Esophagus squamous epithelium (tissue), 5 donors: Measurements from ENCODE around the gene METTL1. TPM values are rescaled to one million over a fixed set of nuclear protein-coding genes. Genes with fewer than 3 reads are reported as not detected.

Source experiments
- DNase-seq: peaks from one replicate; lab custom pipeline; 2025; lab: John Stamatoyannopoulos, UW
- H3K27ac ChIP-seq, 4 donors: fragments of 200-600 bp; sonication (generic); one replicate each; pipeline ENCODE4 v1.5.1; 2016 to 2019; ENCODE audit warnings: mild to moderate bottlenecking in 1 of 4
- H3K27me3 ChIP-seq, 4 donors: fragments of 200-600 bp; sonication (generic); 1 replicate in 3 of 4; 2 replicates in 1 of 4; pipeline versions ENCODE4 v1.5.1 to v1.6.0; 2017 to 2021; ENCODE audit warnings: antibody characterized with exemption in 1 of 4
- H3K36me3 ChIP-seq, 3 donors: fragments of 200-600 bp; sonication (generic); one replicate each; pipeline ENCODE4 v1.5.1; 2016 to 2019
- H3K4me1 ChIP-seq, 3 donors: fragments of 200-600 bp; sonication (generic); one replicate each; pipeline ENCODE4 v1.5.1; 2017 to 2019
- H3K4me3 ChIP-seq, 4 donors: fragments of 200-600 bp; sonication (generic); 1 replicate in 3 of 4; 2 replicates in 1 of 4; pipeline ENCODE4 v1.5.1; 2016 to 2019; ENCODE audit warnings: mild to moderate bottlenecking in 2 of 4, moderate library complexity in 1 of 4
- H3K9me3 ChIP-seq, 3 donors: fragments of 200-600 bp; sonication (generic); one replicate each; pipeline ENCODE4 v1.5.1; 2016 to 2019
- CTCF ChIP-seq, 6 experiments: fragments of 450-650 bp in 4 of 6; fragments of 200-600 bp in 2 of 6; sonication (generic) in 2 of 6; IDR thresholded peaks; one replicate each; pipeline ENCODE4 v1.5.1; 2016 to 2019; ENCODE audit warnings: antibody characterized with exemption in 6 of 6, mild to moderate bottlenecking in 4 of 6, moderate library complexity in 4 of 6
- POLR2A ChIP-seq, 4 donors: fragments of 450-650 bp; IDR thresholded peaks; one replicate each; pipeline ENCODE4 v1.6.1; 2017; ENCODE audit warnings: antibody characterized with exemption in 4 of 4, mild to moderate bottlenecking in 4 of 4, moderate library complexity in 3 of 4
- WGBS, 2 donors: methylation state at CpG; one replicate each; pipeline ENCODE4 v1.1.5; 2018; 5-methylcytosine and 5-hydroxymethylcytosine counted together
- intact Hi-C: fragments of 100-400 bp; cut with DNase I; formaldehyde crosslinking; loops from one replicate; pipeline ENCODE4 v1.15.0; 2022
- total RNA-seq, 4 donors: library from RNA; depleted of rRNA; stranded (reverse); fragments of >200 nt; gene quantifications; one replicate each; pipeline ENCODE4 v1.1.0, GENCODE V29; 2016
- donor health status: DM: yes; HTN: yes; CAD: no.

Gene METTL1
- total RNA-seq, 4 donors from 2014 or later: 6.7 to 16.8 (median 11.8) TPM

- Histone ChIP-seq H3K27me3 (no peaks in the 10 kb centered on the region), H3K27ac (peak overlapping the region; percentile 48 to 86 (median 81)), H3K4me3 (peak overlapping the region; percentile 54 to 98 (median 79)), H3K4me1 (peaks cover 33 to 59% (median 37%) of the 10 kb centered on the region in 3 donors), H3K9me3 (no peaks in the 10 kb centered on the region), H3K36me3 (peaks cover 0 to 26% (median 0%) of the 10 kb centered on the region in 3 donors)
- WGBS, 2 donors: no CpG with 5 or more reads among the region's 34 CpGs
- no peak for TF ChIP-seq CTCF (IDR thresholded peaks at IDR 0.05)
- no peak for TF ChIP-seq POLR2A (IDR thresholded peaks at IDR 0.05)
- no peak for DNase-seq
- intact Hi-C loops: no loop called here
Observed at GRCh38 chr12:57755194-57755453, 16.8 kb downstream of the METTL1 start.

DNA sequence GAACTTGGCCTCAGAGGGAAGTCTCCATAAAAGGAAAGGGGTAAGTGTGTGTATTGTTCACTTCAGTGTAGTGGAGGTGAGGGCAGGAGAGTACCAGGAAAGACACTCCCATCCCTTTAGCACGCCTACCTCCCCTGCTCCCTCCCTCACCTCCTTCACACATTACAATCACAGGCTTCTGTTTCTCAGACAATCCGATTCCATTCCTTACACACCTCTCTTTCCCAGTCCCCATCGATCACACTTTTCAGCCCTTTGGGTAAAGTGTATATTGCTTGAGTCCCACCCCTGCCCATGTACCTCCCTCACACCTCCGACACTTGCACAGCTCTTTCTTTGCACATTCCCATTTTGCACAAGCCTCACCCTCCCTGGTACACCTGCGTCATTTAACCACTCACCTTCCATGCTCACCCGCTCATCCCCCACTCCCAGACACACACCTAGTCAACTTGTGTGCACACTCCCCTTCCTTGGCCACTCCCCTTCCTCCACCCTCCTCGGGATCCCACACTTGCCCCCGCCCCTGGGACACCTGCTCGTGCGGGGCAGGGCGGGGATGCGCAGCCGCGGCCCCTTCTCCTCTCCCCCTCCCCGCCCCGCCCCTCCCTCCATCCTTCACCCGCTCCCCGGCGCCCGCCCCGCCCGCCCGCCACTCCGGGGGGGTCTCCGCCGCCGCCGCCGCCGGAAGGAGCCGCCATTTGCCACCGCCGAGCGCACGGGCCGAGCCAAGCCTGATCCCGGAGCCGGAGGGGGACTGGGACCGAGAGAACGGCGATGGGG lies 17.3 kb downstream of the METTL1 start, which contains the start of gene MARCHF9:
MARCHF9 (plus strand) TSS at position 693 of the 783 bp plus-strand sequence. CDS start 426 bp downstream, outside the sequence.
- WGBS, 2 donors: 1 to 3% methylated on average over 9 to 11 of the region's 41 CpGs
- Histone ChIP-seq H3K36me3 (peaks cover 0 to 31% (median 0%) of the 10 kb centered on the region in 3 donors), H3K27ac (peak within 1 kb of the TSS; percentile 48 to 86 (median 81)), H3K27me3 (no peaks in the 10 kb centered on the region), H3K4me1 (peaks cover 33 to 59% (median 37%) of the 10 kb centered on the region in 3 donors), H3K9me3 (no peaks in the 10 kb centered on the region), H3K4me3 (peak within 1 kb of the TSS; percentile 54 to 98 (median 79))
- TF ChIP-seq CTCF (IDR thresholded peaks at IDR 0.05) (no peak), POLR2A (IDR thresholded peaks at IDR 0.05) (no peak)
- peak; percentile 43 for DNase-seq
- intact Hi-C loops: no loop called here

- Histone ChIP-seq H3K9me3 (no peaks in the 10 kb centered on the region), H3K27ac (peak overlapping the region in 3 of 4 donors; percentile 48 to 86 (median 76)), H3K4me1 (peaks cover 33 to 59% (median 37%) of the 10 kb centered on the region in 3 donors), H3K27me3 (no peaks in the 10 kb centered on the region), H3K36me3 (peaks cover 2 to 34% (median 5%) of the 10 kb centered on the region in 3 donors), H3K4me3 (peak overlapping the region in 1 of 4 donors; percentile 98)
- no peak for DNase-seq
- WGBS, 2 donors: 20 to 38% methylated on average over 1 of the region's 1 CpG
- intact Hi-C loops: no loop called here
- no peak for TF ChIP-seq CTCF (IDR thresholded peaks at IDR 0.05)
Observed at GRCh38 chr12:57753756-57754337, 18.1 kb downstream of the METTL1 start.

- DNase-seq: no peak
- Histone ChIP-seq H3K27me3 (no peaks in the 10 kb centered on the region), H3K4me1 (peaks cover 33 to 59% (median 37%) of the 10 kb centered on the region in 3 donors), H3K27ac (peak overlapping the region; percentile 41 to 92 (median 90)), H3K9me3 (no peaks in the 10 kb centered on the region), H3K36me3 (peaks cover 7 to 34% (median 10%) of the 10 kb centered on the region in 3 donors), H3K4me3 (peak overlapping the region; percentile 61 to 96 (median 72))
- intact Hi-C loops: no loop called here
- TF ChIP-seq POLR2A (IDR thresholded peaks at IDR 0.05): no peak
- TF ChIP-seq CTCF (IDR thresholded peaks at IDR 0.05): no peak
- whole genome bisulfite sequencing, 2 donors: 0% methylated on average over 5 of the region's 5 CpGs
Observed at GRCh38 chr12:57752668-57753000, 19.3 kb downstream of the METTL1 start.
